GM19099 (cell line): Measurements from ENCODE around the gene ZDHHC3.

Experiments
- POLR2A ChIP-seq: IDR thresholded peaks from 3 replicates; pipeline ENCODE4 v1.6.1; 2011; ENCODE audit warnings: low read depth; ENCODE audit not compliant: insufficient read length; ENCODE audit errors: extremely low read depth

ZDHHC3 gene

GRCh38 chr3:44903751-44904150 lies 72.2 kb downstream of the ZDHHC3 start:
- no peak for TF ChIP-seq POLR2A

DNA sequence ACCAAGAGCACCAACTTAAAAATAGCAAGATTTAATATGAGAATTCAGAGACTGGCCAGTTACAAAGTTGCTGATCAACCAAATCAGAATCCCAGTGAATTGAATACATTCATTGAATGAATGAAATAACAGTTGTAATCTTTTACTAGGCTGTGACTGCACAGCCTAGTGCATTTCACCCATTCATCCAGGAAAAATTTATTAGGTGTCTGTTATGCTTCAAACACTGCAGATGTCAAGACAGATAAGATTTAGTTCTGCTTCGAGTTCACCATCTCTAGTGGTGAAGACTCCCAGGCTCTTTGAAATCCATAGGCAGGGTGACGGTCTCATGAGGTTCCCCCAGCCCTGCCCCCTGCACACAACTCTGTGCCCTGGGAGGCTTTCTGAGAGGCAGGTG lies 72.7 kb downstream of the ZDHHC3 start:
- TF ChIP-seq POLR2A: no peak

DNA sequence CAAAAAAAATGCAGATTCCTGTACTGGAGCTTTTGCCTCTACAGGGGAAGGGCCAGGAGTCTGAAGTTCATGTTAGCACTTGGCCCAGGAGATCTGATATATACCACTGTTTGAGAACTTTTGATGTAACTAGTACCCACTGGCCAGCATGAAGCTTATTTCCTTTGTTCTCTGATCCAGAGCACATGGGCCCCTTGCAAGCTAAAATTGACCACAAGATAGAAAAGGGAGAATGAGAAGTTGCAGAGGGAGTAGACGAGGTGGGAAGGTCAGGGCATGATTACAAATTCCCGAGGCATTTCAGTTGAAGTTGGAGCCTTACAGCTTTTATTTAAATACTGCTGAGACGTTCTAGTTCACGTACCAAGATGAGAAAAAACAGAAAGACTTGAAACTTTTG lies 73.3 kb downstream of the ZDHHC3 start:
- TF ChIP-seq POLR2A: no peak

DNA sequence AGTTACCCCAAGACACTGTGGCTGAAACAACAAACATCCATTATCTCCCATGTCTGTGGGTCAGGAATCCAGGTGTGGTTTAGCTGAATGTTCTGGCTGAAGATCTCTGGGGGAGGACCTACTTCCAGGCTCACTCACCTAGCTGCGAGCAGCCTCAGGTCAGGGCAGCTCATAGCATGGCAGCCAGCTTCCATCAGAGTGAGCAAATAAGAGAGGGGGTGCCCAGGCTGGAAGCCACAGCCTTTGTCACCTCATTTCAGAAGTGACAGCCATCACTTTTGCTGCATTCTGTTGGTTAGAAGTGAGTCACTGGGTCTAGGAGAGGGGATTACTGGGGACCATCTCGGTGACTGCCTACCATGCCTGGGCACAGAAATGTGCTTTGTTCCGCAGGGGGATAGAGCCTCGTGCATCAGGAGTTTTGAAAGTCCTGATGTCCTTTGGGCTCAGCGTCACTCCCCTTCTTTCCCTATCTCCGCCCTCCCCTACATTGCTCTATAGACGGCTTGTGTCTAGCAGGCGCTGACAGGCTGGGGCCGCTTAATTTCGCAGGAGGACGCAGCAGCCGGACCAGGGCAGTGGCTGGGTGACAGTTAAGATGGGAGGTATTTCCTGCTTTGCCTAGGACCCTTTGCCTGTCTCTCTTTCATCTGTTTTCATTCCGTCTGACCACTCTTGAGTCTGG lies 76.1 kb downstream of the ZDHHC3 start:
- no peak for TF ChIP-seq POLR2A

- no peak for TF ChIP-seq POLR2A
These were observed 79.5 kb downstream of the ZDHHC3 start for GRCh38 chr3:44896440-44896839.

GRCh38 chr3:44894485-44894884 lies 81.5 kb downstream of the ZDHHC3 start:
- TF ChIP-seq POLR2A: no peak

DNA sequence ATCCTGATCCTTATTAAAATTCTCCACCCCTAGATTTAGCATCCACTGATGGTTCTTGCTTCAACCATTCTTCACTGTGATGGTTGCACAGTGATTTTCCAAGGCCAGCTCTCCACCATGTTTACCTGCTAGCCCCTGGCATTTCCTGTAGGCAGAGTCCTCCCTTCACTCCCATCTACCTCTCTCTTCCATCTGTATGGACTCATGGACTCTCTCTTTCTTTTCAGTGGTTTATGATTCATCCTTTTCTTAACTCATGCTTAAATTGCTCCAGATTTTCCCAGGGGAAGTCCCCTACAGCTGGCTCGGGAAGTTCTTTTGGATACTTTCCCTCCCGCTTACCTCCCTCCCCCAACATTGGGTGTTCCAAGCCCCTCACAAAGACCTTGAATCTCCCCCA lies 82.9 kb downstream of the ZDHHC3 start:
- TF ChIP-seq POLR2A: no peak

- no peak for TF ChIP-seq POLR2A
These were observed 83.3 kb downstream of the ZDHHC3 start for GRCh38 chr3:44892689-44893088.

- TF ChIP-seq POLR2A: no peak
These were observed 85.1 kb downstream of the ZDHHC3 start for GRCh38 chr3:44890852-44891251.

DNA sequence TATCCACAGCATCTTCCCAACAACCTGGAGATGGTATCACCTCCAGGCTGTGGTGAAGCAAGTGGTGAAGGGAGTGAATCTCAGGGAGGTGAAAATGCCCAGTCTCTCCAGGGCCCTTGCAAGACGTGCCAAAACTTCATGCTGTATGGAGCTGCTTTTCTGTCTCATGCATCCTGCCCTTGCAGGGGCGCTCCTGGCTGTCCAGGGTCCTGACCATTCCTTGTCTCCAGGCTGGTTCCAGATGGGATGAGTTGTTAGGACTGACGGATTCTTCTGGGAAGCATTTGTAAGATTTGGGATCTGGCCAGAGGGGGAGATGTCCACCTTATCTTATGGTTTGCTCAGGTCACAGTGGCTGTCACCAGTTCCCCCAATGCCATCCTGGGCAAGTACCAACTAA lies 85.7 kb downstream of the ZDHHC3 start:
- no peak for TF ChIP-seq POLR2A

- no peak for TF ChIP-seq POLR2A
These were observed 88.9 kb downstream of the ZDHHC3 start for GRCh38 chr3:44887101-44887500.

DNA sequence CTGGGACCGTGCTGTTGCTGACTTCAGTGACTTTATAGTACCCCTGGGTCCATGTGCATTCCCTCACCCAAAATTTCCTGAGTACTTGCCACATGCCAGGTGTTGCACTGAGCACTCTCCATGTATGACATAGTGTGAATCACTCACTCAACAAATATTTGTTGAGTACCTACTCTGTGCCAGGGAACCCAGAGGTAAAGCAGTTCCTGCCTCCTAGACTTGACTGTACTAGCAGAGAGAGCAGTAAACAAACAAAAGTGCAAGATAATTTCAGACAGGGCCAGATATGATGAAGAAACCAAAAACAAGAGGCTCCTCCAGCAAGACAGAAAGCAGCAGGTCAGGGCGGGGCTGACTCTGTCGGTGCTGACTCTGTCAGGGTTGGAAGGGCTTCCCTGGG lies 89.4 kb downstream of the ZDHHC3 start:
- no peak for TF ChIP-seq POLR2A

DNA sequence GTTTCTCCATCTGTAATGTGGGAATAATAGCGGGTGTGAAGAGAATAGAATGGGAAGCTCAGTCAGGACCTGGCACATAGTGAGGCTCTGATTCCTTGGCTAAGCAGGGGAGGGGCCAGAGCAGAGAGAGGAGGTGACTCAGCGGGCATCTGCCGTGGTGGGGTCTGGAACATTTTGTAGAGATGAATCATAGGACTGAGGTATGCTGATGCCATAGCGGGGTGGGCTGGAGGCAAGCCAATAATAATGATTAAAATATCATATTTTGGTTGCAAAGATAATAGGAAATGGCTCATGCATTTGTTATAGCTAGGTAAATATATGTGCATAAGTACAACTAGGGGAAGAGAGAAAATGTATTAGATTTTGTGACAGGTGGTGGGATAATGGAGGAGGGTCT lies 90.4 kb downstream of the ZDHHC3 start:
- TF ChIP-seq POLR2A: no peak

DNA sequence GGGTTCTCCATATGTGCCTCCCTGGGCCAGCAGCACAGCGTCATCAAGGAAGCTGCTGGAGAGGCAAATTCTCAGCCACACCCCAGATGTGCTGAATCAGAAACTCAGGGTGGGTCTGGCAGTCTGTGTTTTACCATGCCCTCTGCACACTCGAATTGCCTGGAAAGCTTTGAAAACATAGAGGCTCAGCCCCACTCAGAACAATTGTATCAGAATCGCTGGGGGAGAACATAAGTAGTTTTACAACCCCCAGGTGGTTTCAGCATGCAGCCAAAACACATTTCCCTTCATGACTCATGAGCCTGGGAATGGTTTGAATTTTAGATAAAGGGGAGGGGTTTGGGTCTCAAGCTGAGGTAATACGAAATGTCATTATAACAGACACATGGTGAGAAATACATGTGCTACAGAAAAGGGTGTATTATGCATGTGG lies 92.0 kb downstream of the ZDHHC3 start:
- no peak for TF ChIP-seq POLR2A

DNA sequence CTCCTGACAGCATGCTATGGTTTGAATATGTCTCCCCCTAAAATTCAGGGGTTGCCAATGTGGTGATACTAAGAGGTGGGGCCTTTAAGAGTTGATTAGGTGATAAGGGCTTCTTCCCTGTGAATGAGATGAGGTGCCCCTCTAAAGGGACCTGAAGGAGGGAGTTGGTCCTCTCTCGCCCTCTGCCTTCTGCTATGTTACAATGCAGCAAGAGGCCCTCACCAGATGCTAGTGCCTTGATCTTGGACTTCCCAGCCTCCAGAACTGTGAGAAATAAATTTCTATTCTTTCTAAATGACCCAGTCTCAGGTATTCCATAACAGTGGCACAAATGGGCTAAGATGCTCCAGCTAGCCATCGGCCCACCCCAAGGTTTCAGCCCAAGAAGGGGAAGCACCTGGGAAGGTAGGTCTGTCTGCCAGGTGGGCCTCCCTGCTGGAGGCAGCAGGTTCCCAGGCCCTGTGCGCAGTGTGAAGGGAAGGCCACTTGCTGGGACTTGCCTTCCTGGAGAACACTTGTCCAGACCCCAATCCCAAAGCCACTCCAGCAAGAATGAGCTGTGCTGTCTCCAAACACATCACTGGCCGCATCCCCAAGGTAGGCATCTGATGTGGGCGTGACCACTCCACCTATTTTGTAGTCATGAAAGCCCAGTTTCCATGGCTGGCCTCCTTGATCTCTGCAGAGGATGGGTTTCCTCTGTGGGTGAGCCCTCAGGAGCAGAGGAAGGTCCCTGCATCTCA lies 92.6 kb downstream of the ZDHHC3 start:
- TF ChIP-seq POLR2A: no peak

DNA sequence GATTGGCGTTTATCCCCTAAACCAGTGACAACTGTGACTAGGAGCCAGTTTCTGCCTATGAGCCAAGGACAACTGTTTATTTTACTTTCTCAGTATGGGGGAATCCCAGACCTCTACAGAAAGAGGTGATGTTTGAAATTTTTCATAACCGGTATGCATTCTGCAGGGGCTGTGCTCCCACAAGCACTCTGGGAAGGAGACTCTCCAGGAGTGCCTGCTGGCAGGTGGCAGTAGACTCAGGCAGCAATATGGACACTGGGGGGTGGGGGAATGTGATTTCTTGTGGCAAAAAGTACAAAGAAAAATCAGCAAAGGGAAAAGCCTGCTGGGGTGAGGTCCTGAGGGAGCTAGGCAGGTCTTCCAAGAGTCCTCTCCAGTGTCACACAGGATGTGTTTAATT lies 95.7 kb downstream of the ZDHHC3 start:
- TF ChIP-seq POLR2A: no peak

GRCh38 chr3:44877333-44877732 lies 98.6 kb downstream of the ZDHHC3 start:
- TF ChIP-seq POLR2A: no peak

DNA sequence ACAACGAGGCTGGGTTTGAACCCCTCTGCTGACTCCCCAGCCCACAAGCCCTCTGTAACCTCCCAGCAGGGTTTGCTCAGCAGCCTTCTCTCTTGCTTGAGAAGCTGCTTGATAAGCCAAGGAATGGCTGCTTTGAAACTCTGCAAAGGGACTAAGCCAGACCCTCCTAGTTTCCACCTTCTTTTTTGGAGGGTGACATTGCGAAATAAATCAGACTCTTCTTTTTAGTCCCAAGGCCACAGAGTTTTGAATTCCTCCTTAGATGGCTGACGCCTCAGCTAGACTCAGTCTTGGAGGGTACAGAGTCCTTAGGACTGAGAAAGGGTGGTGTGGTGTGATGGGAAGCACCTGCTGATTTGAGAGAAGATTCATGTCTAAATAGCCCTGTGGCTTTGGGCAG lies 100.4 kb downstream of the ZDHHC3 start:
- TF ChIP-seq POLR2A: no peak
